ENCODE results near the gene CSRP1. TPM values are rescaled to one million over a fixed set of nuclear protein-coding genes. Genes with fewer than 3 reads are reported as not detected.

The CSRP1 gene
- polyA plus RNA-seq, 1 donor from 2014 or later: 4.2 TPM

GRCh38 chr1:201540846-201541735 is 34.2 kb upstream of the CSRP1 start:
- no peaks in the 10 kb centered on the region for H3K79me2 ChIP-seq (replicated peaks; ENCODE audit: insufficient read depth, low read length)
- H3K27me3 ChIP-seq (ENCODE audit: insufficient read depth, low read depth, low read length): peaks cover 38% of the 10 kb centered on the region
- TF ChIP-seq TAF1 (IDR thresholded peaks at IDR 0.05; ENCODE audit: low read depth): no peak
- no peak for TF ChIP-seq MXI1 (conservative IDR thresholded peaks at IDR 0.05; ENCODE audit: poor library complexity, severe bottlenecking)
- TF ChIP-seq SMC3 (conservative IDR thresholded peaks at IDR 0.05; ENCODE audit: poor library complexity): no peak
- TF ChIP-seq, protein P1, sequence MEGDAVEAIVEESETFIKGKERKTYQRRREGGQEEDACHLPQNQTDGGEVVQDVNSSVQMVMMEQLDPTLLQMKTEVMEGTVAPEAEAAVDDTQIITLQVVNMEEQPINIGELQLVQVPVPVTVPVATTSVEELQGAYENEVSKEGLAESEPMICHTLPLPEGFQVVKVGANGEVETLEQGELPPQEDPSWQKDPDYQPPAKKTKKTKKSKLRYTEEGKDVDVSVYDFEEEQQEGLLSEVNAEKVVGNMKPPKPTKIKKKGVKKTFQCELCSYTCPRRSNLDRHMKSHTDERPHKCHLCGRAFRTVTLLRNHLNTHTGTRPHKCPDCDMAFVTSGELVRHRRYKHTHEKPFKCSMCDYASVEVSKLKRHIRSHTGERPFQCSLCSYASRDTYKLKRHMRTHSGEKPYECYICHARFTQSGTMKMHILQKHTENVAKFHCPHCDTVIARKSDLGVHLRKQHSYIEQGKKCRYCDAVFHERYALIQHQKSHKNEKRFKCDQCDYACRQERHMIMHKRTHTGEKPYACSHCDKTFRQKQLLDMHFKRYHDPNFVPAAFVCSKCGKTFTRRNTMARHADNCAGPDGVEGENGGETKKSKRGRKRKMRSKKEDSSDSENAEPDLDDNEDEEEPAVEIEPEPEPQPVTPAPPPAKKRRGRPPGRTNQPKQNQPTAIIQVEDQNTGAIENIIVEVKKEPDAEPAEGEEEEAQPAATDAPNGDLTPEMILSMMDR (IDR thresholded peaks at IDR 0.05; ENCODE audit: poor library complexity, severe bottlenecking): no peak
- TF ChIP-seq REST (IDR thresholded peaks at IDR 0.05; ENCODE audit: borderline replicate concordance): no peak
- no peaks in the 10 kb centered on the region for H4K20me1 ChIP-seq (ENCODE audit: insufficient read depth)
- no peak overlapping the region for H3K27ac ChIP-seq (ENCODE audit: low read length)
- no peak overlapping the region for H3K4me2 ChIP-seq (ENCODE audit: low read length)
- H3K36me3 ChIP-seq (ENCODE audit: insufficient read depth, low read length): no peaks in the 10 kb centered on the region
- H3K9me2 ChIP-seq (ENCODE audit: insufficient read depth, low read length): no peaks in the 10 kb centered on the region
- H3F3A ChIP-seq (ENCODE audit: insufficient read depth, low read length, poor library complexity, severe bottlenecking): no peaks in the 10 kb centered on the region
- no peaks in the 10 kb centered on the region for H3K9me3 ChIP-seq (ENCODE audit: low read length)
- H3K4me3 ChIP-seq (ENCODE audit: low read length): no peak overlapping the region
- no peak overlapping the region for H2AFZ ChIP-seq (ENCODE audit: low read depth, low read length)
- no peak overlapping the region for H3K9ac ChIP-seq (ENCODE audit: low read length)

- Histone ChIP-seq H3K27ac (ENCODE audit: low read length) (no peak overlapping the region), H3K79me2 (replicated peaks; ENCODE audit: insufficient read depth, low read length) (no peaks in the 10 kb centered on the region)
These were observed 32.9 kb upstream of the CSRP1 start for GRCh38 chr1:201539561-201540431.

More at GRCh38 chr1:201539561-201540431, 32.9 kb upstream of the CSRP1 start:
- Histone ChIP-seq H3K4me3 (ENCODE audit: low read length) (peak overlapping the region; percentile 77), H3K9me2 (ENCODE audit: insufficient read depth, low read length) (no peaks in the 10 kb centered on the region), H3K9ac (ENCODE audit: low read length) (peak overlapping the region; percentile 46), H2AFZ (ENCODE audit: low read depth, low read length) (no peak overlapping the region), H3K9me3 (ENCODE audit: low read length) (no peaks in the 10 kb centered on the region), H3F3A (ENCODE audit: insufficient read depth, low read length, poor library complexity, severe bottlenecking) (no peaks in the 10 kb centered on the region), H3K36me3 (ENCODE audit: insufficient read depth, low read length) (no peaks in the 10 kb centered on the region), H3K27me3 (ENCODE audit: insufficient read depth, low read depth, low read length) (peaks cover 38% of the 10 kb centered on the region), H3K4me2 (ENCODE audit: low read length) (peak overlapping the region; percentile 57), H4K20me1 (ENCODE audit: insufficient read depth) (no peaks in the 10 kb centered on the region)
- TF ChIP-seq MXI1 (conservative IDR thresholded peaks at IDR 0.05; ENCODE audit: poor library complexity, severe bottlenecking) (no peak), TAF1 (IDR thresholded peaks at IDR 0.05; ENCODE audit: low read depth) (no peak)
- TF ChIP-seq, protein P1 (IDR thresholded peaks at IDR 0.05; ENCODE audit: poor library complexity, severe bottlenecking): no peak
